Activated naive CD4-positive, alpha-beta T cell treated with anti-CD3 and anti-CD28 coated beads for 36 hours (primary cell): ENCODE measurements around the gene STPG2. TPM values are rescaled to one million over a fixed set of nuclear protein-coding genes. Genes with fewer than 3 reads are reported as not detected.

ENCODE experiments used
- CTCF ChIA-PET: fragments of 350-600 bp; sonication (Branson Sonifier 250); formaldehyde crosslinking; loops from one replicate; lab custom pipeline; 2021; ENCODE audit warnings: antibody characterized with exemption; lab: Charles Lee
- DNase-seq: peaks from one replicate; pipeline ENCODE4 v3.0.0-alpha.2; 2020
- H3K27ac Mint-ChIP-seq: one replicate; pipeline ENCODE4 v1.8.0; 2021; ENCODE audit warnings: mild to moderate bottlenecking, mixed read lengths
- H3K27me3 Mint-ChIP-seq: one replicate; pipeline ENCODE4 v1.8.0; 2021; ENCODE audit warnings: low read depth, mixed read lengths
- H3K36me3 Mint-ChIP-seq: one replicate; pipeline ENCODE4 v1.8.0; 2021; ENCODE audit warnings: low read depth, mixed read lengths
- H3K4me1 Mint-ChIP-seq: one replicate; pipeline ENCODE4 v1.8.0; 2021; ENCODE audit warnings: low read depth, mixed read lengths
- H3K4me3 Mint-ChIP-seq: one replicate; pipeline ENCODE4 v1.8.0; 2021; ENCODE audit warnings: mild to moderate bottlenecking, moderate library complexity, mixed read lengths
- H3K9me3 Mint-ChIP-seq: one replicate; pipeline ENCODE4 v1.8.0; 2021; ENCODE audit warnings: mixed read lengths
- intact Hi-C: fragments of 100-400 bp; cut with micrococcal nuclease; formaldehyde crosslinking; loops from one replicate; pipeline ENCODE4 v1.15.1; 2023
- total RNA-seq, 2 experiments: library from RNA; stranded (reverse); gene quantifications; one replicate each; pipeline ENCODE4 v1.2.3, GENCODE V29; 2021

Gene STPG2
- total RNA-seq, 2 experiments from 2014 or later: not detected

DNA sequence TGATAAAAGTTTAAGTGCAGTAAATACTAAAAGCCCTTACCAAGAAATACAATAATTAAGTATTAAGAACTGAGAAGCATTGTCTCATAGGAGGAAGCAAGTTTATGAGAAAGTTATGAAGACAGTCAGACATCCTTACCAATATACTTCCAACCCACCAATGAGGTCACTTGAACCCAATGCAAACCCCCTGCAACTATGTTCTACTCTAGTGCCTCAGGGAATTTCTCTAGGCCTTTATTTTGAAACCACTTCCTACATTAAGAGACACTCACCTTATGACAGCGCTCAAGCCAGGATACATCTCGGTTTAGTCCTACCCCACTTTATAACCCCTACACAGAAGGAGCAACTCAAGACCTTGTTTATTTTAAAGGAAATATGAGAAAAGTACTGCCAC lies 61.3 kb downstream of the STPG2 start:
- no peaks in the 10 kb centered on the region for H3K9me3 Mint-ChIP-seq
- DNase-seq: no peak
- intact Hi-C loops: no loop called here
- CTCF ChIA-PET: no interaction called here
- H3K27me3 Mint-ChIP-seq: no peaks in the 10 kb centered on the region
- no peaks in the 10 kb centered on the region for H3K36me3 Mint-ChIP-seq
- H3K4me3 Mint-ChIP-seq: no peak overlapping the region
- H3K27ac Mint-ChIP-seq: no peak overlapping the region
- no peaks in the 10 kb centered on the region for H3K4me1 Mint-ChIP-seq

DNA sequence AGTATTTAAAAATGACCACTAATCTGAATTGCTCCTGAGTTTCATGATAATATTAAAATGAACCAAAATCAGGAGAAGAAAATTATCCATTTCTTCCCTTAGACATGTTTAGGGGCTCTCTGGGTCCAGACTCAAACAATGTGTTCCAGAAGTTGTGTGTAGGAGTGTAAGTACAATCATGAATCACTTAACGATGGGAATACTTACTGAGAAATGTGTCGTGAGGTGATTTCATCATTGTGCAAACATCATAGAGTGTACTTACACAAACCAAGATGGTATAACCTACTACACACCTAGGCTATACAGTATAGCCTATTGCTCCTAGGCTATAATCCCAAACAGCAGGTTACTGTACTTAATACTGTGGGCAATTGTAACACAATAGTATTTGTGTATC lies 74.8 kb downstream of the STPG2 start:
- DNase-seq: no peak
- Mint-ChIP-seq H3K36me3 (no peaks in the 10 kb centered on the region), H3K9me3 (peaks cover 1% of the 10 kb centered on the region), H3K27me3 (peaks cover 12% of the 10 kb centered on the region), H3K4me3 (no peak overlapping the region), H3K4me1 (no peaks in the 10 kb centered on the region), H3K27ac (no peak overlapping the region)
- CTCF ChIA-PET: no interaction called here
- intact Hi-C loops: no loop called here

DNA sequence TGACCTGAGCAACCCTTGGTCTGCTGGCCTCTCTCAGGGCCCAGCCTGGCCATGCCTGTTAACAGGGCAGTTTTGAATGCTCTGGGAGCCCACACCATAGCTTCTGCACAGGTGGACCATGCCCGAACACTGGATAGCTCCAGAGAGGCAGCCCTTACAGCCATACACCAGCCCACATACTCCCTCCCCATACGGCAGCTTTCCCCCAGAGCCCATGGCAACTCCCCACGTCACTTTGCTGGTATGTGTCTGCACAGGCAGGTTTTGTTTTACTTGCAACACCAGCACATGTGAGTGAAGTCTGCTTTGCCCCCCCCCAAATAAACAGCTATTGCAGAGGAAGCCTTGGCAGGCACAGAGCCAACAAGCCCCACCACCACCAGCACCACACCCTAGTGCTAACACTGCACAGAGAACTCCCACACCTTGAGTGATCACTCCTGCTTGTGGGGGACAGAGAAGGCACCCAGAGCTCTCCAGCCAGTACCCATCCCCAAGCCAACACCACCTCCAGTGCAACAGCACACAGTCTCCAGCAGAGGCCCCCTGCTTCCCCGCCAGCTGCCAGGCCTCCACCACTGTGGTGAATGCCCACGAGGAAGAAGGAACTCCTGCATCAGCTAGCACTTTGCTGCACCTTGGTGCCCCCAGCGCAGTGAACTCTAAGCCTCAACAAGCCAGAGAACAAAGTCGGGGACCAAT lies 87.3 kb downstream of the STPG2 start:
- no peak for DNase-seq
- Mint-ChIP-seq H3K27ac (no peak overlapping the region), H3K36me3 (peaks cover 2% of the 10 kb centered on the region), H3K9me3 (peaks cover 9% of the 10 kb centered on the region), H3K4me1 (no peaks in the 10 kb centered on the region), H3K4me3 (no peak overlapping the region), H3K27me3 (no peaks in the 10 kb centered on the region)
- CTCF ChIA-PET: no interaction called here
- intact Hi-C loops: no loop called here

DNA sequence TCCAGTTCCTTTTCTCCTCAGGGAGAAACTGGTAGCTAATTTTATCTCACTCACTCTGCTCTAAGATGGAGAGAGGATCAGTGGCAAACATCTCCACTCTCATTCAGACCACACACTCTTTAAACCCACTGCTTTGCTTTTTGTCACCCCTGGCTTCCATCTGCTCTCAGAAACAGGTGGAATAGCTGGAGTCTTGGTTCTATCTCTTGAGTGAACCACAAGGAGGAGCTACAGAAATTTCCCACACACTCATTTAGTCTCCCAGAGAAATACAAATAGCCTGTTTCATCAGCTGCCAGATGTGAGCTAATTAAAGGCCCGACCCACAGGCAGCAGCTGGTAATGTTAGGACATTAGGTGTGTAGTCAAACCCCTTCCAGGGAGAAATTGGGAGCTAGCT lies 96.6 kb downstream of the STPG2 start:
- H3K27me3 Mint-ChIP-seq: no peaks in the 10 kb centered on the region
- CTCF ChIA-PET: no interaction called here
- intact Hi-C loops: no loop called here
- no peak overlapping the region for H3K27ac Mint-ChIP-seq
- no peak overlapping the region for H3K4me3 Mint-ChIP-seq
- no peaks in the 10 kb centered on the region for H3K9me3 Mint-ChIP-seq
- H3K36me3 Mint-ChIP-seq: no peaks in the 10 kb centered on the region
- no peak for DNase-seq
- no peaks in the 10 kb centered on the region for H3K4me1 Mint-ChIP-seq

DNA sequence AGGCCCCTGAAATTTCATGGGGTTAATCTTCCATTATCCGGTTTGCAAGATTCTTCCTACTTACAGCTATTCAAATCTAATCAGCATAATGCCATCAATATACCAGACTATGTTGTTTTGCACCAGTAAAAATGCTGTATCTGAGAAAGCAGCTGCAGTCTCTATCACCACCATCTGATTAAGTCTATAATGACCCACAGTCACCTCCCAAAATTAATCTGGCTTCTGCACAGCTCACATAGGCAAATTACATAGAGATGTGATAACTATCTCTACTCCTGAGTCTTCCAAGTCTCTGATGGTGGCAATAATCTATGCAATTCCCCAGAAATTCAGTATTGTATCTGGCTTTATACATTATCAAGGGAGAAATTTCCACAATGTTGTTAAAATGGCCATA lies 113.2 kb downstream of the STPG2 start:
- H3K9me3 Mint-ChIP-seq: peaks cover 10% of the 10 kb centered on the region
- no peaks in the 10 kb centered on the region for H3K4me1 Mint-ChIP-seq
- H3K36me3 Mint-ChIP-seq: no peaks in the 10 kb centered on the region
- no peak overlapping the region for H3K27ac Mint-ChIP-seq
- CTCF ChIA-PET: no interaction called here
- H3K4me3 Mint-ChIP-seq: no peak overlapping the region
- intact Hi-C loops: no loop called here
- no peaks in the 10 kb centered on the region for H3K27me3 Mint-ChIP-seq
- DNase-seq: no peak

DNA sequence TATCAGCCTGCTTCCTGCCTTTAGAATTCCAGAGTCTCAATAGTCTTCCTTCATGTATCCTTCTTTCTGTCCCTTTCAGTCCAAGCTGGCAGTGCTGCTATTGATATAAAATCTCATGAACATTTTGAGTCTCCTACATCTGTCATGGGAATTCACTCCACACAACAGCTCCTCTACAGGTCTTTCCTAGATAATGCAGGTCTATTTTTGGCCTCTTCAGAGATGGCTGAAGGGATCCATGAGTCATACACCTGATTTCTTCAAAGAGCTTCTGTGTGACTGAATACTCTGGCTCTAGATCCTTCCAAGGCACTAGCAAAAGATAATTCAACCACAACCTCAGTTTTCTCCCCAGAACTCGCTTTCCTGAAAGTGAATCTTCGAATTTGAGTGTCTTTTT lies 115.4 kb downstream of the STPG2 start:
- Mint-ChIP-seq H3K27ac (no peak overlapping the region), H3K9me3 (peaks cover 17% of the 10 kb centered on the region), H3K27me3 (no peaks in the 10 kb centered on the region), H3K4me3 (no peak overlapping the region), H3K36me3 (no peaks in the 10 kb centered on the region), H3K4me1 (no peaks in the 10 kb centered on the region)
- CTCF ChIA-PET: no interaction called here
- intact Hi-C loops: no loop called here
- DNase-seq: no peak

DNA sequence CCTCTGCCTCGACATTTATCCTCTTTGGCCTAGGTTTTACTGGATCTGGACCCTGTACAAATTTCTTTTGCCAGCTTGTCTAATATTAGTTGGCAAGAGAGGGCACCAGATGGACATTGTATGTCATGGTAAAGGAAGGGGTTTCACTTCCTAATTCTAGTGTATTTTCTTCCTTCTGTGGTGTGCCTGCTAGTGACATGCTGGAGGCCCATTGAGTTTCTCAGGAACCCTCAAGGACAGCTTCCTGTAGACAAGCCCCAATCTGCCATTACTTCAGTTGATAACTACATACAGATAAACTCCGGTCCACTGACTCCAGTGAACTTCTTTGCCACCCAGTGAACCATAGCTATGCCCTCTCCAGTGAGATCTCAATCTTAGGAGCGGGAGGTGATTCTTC lies 116.9 kb downstream of the STPG2 start:
- Mint-ChIP-seq H3K4me3 (no peak overlapping the region), H3K4me1 (no peaks in the 10 kb centered on the region), H3K27me3 (no peaks in the 10 kb centered on the region), H3K27ac (no peak overlapping the region), H3K9me3 (peaks cover 12% of the 10 kb centered on the region), H3K36me3 (peaks cover 3% of the 10 kb centered on the region)
- intact Hi-C loops: no loop called here
- CTCF ChIA-PET: no interaction called here
- DNase-seq: no peak

DNA sequence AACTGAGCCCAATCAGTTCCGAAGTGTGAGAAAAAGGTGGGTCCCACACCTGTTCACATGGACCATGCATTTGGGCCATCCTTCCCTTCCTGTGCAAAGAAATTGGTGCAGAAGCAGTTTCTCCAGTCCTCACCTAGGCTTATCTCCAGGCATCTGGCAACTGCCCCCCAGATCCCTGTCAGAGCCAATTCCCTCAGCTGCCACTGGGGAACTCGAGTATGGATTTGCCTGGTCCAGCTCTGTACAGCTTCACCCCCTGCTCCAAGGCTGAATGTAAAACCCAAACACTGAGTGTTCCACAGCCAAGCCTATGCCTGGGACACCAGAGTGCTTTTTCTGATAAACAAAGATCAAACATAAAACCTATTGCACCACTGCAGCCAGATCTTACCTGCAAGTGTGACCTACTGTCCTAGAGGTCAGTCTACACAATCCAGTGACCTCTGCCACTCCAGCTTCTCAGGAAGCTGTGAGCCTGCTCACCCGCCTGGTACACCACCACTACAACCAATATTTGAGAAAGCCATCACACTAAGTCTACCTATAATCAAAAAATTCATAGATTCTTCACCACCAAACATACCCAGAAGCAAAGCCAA lies 136.4 kb downstream of the STPG2 start:
- no peaks in the 10 kb centered on the region for H3K27me3 Mint-ChIP-seq
- no peak overlapping the region for H3K4me3 Mint-ChIP-seq
- H3K27ac Mint-ChIP-seq: no peak overlapping the region
- intact Hi-C loops: no loop called here
- no peaks in the 10 kb centered on the region for H3K36me3 Mint-ChIP-seq
- no peak for DNase-seq
- no peaks in the 10 kb centered on the region for H3K4me1 Mint-ChIP-seq
- peaks cover 30% of the 10 kb centered on the region for H3K9me3 Mint-ChIP-seq
- CTCF ChIA-PET: no interaction called here

DNA sequence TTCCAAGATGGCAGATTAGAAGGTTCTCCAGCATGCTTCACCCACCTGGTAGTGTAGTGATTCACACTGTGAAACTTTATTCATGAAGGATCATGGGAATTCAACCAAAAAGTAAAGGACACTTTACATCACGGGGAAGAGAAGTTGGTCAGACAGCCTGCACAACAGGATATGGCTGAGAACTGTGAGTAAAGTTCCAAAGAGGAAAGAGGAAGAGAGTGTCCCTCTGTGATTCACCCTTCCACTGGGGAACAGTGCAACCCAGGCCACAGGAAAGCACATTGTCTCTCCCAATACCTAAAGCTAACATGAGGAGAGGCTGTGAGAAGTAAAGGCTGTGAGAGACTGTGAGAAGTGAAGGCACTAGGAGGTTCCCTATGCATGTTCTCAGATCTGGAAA lies 137.2 kb downstream of the STPG2 start:
- DNase-seq: no peak
- Mint-ChIP-seq H3K9me3 (peaks cover 24% of the 10 kb centered on the region), H3K4me3 (no peak overlapping the region), H3K27ac (no peak overlapping the region), H3K4me1 (no peaks in the 10 kb centered on the region), H3K27me3 (no peaks in the 10 kb centered on the region), H3K36me3 (no peaks in the 10 kb centered on the region)
- CTCF ChIA-PET: no interaction called here
- intact Hi-C loops: no loop called here

DNA sequence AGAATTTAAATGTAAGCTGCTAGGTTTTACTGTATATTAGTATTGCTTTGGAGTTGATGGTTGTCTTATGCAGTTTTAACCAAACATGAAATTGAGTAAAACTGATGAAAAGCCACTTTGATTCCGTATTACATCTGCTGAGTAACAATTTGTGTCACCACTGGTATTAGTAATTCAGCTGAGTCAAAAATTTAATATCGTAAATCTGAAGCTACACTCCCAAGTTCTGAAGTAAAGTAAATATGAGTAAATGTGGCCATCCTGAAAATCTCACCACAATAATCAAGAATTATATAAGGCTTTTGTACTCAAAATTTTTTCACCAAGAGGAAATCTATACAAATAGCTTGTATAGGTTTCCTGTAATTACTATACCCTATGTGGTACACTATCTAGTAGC lies 142.3 kb downstream of the STPG2 start:
- CTCF ChIA-PET: interaction anchor here (1.4 kb wide), 1 partner anchor 14 kb away, joined by 3 read pairs; no protein-coding TSS in a partner anchor
- no peaks in the 10 kb centered on the region for H3K27me3 Mint-ChIP-seq
- no peaks in the 10 kb centered on the region for H3K4me1 Mint-ChIP-seq
- H3K27ac Mint-ChIP-seq: no peak overlapping the region
- intact Hi-C loops: no loop called here
- peaks cover 5% of the 10 kb centered on the region for H3K9me3 Mint-ChIP-seq
- no peak overlapping the region for H3K4me3 Mint-ChIP-seq
- no peaks in the 10 kb centered on the region for H3K36me3 Mint-ChIP-seq
- no peak for DNase-seq

DNA sequence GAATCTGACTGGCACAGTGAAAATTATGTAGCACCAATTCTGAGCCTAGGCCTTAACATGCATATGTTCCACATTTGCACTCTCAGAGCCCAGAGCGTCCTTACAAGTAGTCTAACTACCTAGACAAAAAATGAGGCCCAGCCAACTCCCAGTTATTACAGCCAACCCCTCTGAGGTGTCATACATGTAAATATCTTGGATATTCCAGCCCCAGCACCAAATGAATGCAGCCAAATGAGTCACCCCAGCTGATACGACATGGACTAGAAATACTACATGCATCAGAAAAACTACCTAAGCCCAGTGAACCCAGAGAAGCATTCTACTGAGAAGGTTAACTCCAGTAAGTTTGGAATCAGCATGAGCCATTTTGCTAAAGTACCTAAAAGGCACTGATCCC lies 145.1 kb downstream of the STPG2 start:
- no peak overlapping the region for H3K4me3 Mint-ChIP-seq
- H3K36me3 Mint-ChIP-seq: no peaks in the 10 kb centered on the region
- no peaks in the 10 kb centered on the region for H3K27me3 Mint-ChIP-seq
- DNase-seq: no peak
- intact Hi-C loops: no loop called here
- H3K9me3 Mint-ChIP-seq: peaks cover 9% of the 10 kb centered on the region
- CTCF ChIA-PET: no interaction called here
- H3K27ac Mint-ChIP-seq: no peak overlapping the region
- H3K4me1 Mint-ChIP-seq: no peaks in the 10 kb centered on the region

DNA sequence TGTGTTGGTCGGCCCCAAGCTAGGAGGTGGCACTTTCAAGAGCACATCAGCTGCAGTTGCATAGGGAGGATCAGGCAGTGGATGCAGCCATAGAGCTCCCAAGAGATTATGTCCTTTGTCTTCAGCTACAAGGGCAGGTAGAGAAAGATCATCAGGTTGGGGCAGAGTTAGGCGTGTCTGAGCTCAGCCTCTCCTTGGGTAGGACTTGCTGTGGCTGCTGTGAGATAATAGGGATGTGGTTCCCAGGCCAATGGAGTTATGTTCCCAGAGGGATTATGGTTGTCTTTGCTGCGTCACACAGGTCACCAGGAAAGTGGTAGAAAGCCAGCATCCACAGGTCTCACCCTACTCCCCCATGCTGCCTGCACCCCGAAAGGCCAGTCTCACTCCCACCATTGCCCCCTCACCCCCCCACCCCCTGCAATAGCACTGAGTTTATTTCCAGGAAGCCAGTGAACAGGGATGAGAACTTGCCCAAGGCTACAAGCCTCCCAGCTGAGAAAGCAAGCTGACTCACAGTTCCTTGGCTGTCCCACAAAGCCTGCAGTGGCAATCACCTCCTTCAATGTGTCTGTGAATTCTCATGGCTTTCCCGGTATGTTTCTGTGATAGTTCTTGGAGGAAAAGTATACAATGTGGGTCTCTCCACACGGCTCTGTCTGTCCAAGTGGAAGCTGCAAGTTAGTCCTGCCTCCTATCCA lies 148.4 kb downstream of the STPG2 start:
- Mint-ChIP-seq H3K4me3 (no peak overlapping the region), H3K27me3 (no peaks in the 10 kb centered on the region), H3K27ac (no peak overlapping the region), H3K9me3 (peaks cover 20% of the 10 kb centered on the region), H3K4me1 (no peaks in the 10 kb centered on the region), H3K36me3 (no peaks in the 10 kb centered on the region)
- intact Hi-C loops: no loop called here
- CTCF ChIA-PET: no interaction called here
- DNase-seq: no peak

DNA sequence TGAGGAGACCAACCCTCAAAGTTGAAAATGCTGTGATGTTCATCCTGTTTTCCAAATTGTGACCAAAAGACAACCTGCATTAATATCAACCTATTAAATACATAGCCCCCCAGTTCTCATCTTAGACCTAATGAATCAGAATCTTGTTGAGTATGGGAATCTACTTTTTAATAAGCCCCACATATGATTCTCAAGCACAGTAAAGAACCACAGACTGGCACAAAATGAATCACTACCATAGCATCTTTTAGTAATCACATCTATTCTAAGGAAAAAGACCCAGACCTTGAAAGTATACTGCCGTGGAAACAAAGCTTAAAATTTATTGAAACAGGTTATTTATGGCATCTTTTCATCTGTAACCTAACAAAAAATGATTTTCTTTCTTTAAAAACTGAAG lies 152.9 kb downstream of the STPG2 start:
- Mint-ChIP-seq H3K4me3 (no peak overlapping the region), H3K27ac (no peak overlapping the region)

More for the DNA sequence above, 152.9 kb downstream of the STPG2 start:
- Mint-ChIP-seq H3K36me3 (no peaks in the 10 kb centered on the region), H3K27me3 (no peaks in the 10 kb centered on the region), H3K9me3 (peaks cover 16% of the 10 kb centered on the region), H3K4me1 (no peaks in the 10 kb centered on the region)
- no peak for DNase-seq
- CTCF ChIA-PET: no interaction called here
- intact Hi-C loops: no loop called here
